ENCODE measurements around the gene FGF4.

Gene FGF4

GRCh38 chr11:69778373-69778772 lies 3.2 kb upstream of the FGF4 start:
- no peak overlapping the region for H3K4me3 ChIP-seq (IDR thresholded peaks at IDR 0.05; ENCODE audit: insufficient read depth, low read depth, low read length)
- TF ChIP-seq, protein P1, sequence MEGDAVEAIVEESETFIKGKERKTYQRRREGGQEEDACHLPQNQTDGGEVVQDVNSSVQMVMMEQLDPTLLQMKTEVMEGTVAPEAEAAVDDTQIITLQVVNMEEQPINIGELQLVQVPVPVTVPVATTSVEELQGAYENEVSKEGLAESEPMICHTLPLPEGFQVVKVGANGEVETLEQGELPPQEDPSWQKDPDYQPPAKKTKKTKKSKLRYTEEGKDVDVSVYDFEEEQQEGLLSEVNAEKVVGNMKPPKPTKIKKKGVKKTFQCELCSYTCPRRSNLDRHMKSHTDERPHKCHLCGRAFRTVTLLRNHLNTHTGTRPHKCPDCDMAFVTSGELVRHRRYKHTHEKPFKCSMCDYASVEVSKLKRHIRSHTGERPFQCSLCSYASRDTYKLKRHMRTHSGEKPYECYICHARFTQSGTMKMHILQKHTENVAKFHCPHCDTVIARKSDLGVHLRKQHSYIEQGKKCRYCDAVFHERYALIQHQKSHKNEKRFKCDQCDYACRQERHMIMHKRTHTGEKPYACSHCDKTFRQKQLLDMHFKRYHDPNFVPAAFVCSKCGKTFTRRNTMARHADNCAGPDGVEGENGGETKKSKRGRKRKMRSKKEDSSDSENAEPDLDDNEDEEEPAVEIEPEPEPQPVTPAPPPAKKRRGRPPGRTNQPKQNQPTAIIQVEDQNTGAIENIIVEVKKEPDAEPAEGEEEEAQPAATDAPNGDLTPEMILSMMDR (conservative IDR thresholded peaks at IDR 0.05; ENCODE audit: low read depth, low read length) = no peak
- H4K20me1 ChIP-seq (ENCODE audit: insufficient read depth) = no peaks in the 10 kb centered on the region
- no peak overlapping the region for H3K9ac ChIP-seq
- peaks cover 6% of the 10 kb centered on the region; the same call in 1 of the 2 replicates for H3K27me3 ChIP-seq (ENCODE audit: insufficient read depth, low read depth)
- no peaks in the 10 kb centered on the region for H3K36me3 ChIP-seq (ENCODE audit: insufficient read depth)
- no peak overlapping the region for H3K27ac ChIP-seq
- no peaks in the 10 kb centered on the region for H3K4me1 ChIP-seq (ENCODE audit: low read depth, poor library complexity, severe bottlenecking)
- H3K79me2 ChIP-seq (ENCODE audit: insufficient read depth, low read depth) = no peaks in the 10 kb centered on the region
- H3K4me2 ChIP-seq = no peak overlapping the region
- no peak overlapping the region for H2AFZ ChIP-seq (ENCODE audit: low read depth)

DNA sequence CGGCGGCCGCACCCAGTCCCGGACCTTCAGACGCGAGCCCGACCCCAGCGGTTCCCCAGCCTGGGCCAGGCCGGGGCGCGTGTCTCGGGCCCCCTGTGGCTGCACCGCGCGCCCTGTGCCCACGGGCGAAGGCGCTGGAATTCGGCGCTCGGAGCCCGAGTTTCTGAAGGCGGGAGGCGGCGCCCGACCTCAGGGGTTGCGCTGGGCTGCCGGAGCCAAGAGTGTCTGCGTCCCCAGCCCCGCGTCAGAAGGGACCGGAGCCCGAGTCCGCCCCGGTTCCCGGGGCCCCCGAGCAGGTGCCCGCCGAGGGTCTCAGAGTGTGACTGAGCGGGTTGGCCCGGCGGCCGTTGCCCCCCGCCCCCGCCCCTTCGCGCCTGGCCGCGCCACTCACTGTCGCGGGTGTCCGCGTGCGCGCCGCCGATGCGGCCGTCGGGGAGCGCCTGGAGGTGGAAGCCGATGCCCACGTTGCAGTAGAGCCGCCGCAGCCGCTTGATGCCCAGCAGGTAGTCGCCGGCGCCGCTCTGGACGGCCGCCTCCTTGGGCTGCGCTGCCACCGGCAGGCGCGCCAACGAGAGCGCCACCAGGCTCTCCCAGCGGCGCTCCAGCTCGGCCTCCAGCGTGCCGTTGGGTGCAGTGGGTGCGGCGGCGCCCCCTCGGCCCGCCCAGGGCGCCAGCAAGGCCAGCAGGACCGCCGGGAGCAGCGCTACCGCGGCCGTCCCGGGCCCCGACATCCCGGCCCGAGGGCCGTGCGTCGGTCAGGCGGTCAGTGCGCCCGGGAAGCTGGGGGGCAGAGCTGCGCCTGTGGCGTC lies 583 bp downstream of the FGF4 start:
- Histone ChIP-seq H3K79me2 (ENCODE audit: insufficient read depth, low read depth) (no peaks in the 10 kb centered on the region), H4K20me1 (ENCODE audit: insufficient read depth) (no peaks in the 10 kb centered on the region), H3K4me1 (ENCODE audit: low read depth, poor library complexity, severe bottlenecking) (no peaks in the 10 kb centered on the region), H3K36me3 (ENCODE audit: insufficient read depth) (no peaks in the 10 kb centered on the region), H3K4me3 (IDR thresholded peaks at IDR 0.05; ENCODE audit: insufficient read depth, low read depth, low read length) (no peak overlapping the region), H3K27me3 (ENCODE audit: insufficient read depth, low read depth) (peaks cover 11% of the 10 kb centered on the region; the same call in 1 of the 2 replicates), H3K9ac (no peak overlapping the region), H2AFZ (ENCODE audit: low read depth) (no peak overlapping the region), H3K4me2 (no peak overlapping the region), H3K27ac (no peak overlapping the region)
- TF ChIP-seq, protein P1 (conservative IDR thresholded peaks at IDR 0.05; ENCODE audit: low read depth, low read length) = no peak

GRCh38 chr11:69773626-69774353 lies 1.4 kb downstream of the FGF4 start:
- no peaks in the 10 kb centered on the region for H3K79me2 ChIP-seq (ENCODE audit: insufficient read depth, low read depth)
- no peak overlapping the region for H3K4me3 ChIP-seq (IDR thresholded peaks at IDR 0.05; ENCODE audit: insufficient read depth, low read depth, low read length)
- H4K20me1 ChIP-seq (ENCODE audit: insufficient read depth) = no peaks in the 10 kb centered on the region
- H3K4me2 ChIP-seq = no peak overlapping the region
- H3K27ac ChIP-seq = no peak overlapping the region
- H2AFZ ChIP-seq (ENCODE audit: low read depth) = no peak overlapping the region
- TF ChIP-seq, protein P1 (conservative IDR thresholded peaks at IDR 0.05; ENCODE audit: low read depth, low read length) = no peak
- no peaks in the 10 kb centered on the region for H3K4me1 ChIP-seq (ENCODE audit: low read depth, poor library complexity, severe bottlenecking)
- no peak overlapping the region for H3K9ac ChIP-seq
- peaks cover 7% of the 10 kb centered on the region; the same call in 1 of the 2 replicates for H3K27me3 ChIP-seq (ENCODE audit: insufficient read depth, low read depth)
- no peaks in the 10 kb centered on the region for H3K36me3 ChIP-seq (ENCODE audit: insufficient read depth)

DNA sequence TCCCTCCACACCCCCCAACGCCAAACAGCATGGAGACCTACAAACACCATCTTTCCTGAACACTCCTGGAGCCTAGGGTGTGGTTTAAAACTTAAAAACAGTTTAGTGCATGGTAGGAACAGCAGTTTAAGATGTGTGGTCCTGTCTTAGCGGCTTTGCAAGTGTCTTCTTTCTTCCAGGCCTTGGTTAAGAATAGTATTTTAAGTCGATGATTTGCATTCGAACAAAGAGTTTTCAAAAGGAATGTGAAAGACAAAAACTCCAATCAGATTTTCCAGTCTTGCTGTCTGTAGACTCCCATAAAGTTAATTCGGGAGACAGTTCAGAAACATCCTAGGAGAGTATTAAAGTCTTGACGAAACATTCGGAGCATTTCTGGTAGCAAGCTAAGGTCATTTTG lies 3.7 kb downstream of the FGF4 start:
- no peak overlapping the region for H3K27ac ChIP-seq

More for the DNA sequence above, 3.7 kb downstream of the FGF4 start:
- TF ChIP-seq, protein P1 (conservative IDR thresholded peaks at IDR 0.05; ENCODE audit: low read depth, low read length) = no peak
- no peak overlapping the region for H3K4me3 ChIP-seq (IDR thresholded peaks at IDR 0.05; ENCODE audit: insufficient read depth, low read depth, low read length)
- H3K4me2 ChIP-seq = no peak overlapping the region
- no peak overlapping the region for H3K9ac ChIP-seq
- no peaks in the 10 kb centered on the region for H3K36me3 ChIP-seq (ENCODE audit: insufficient read depth)
- no peak overlapping the region for H2AFZ ChIP-seq (ENCODE audit: low read depth)
- H3K4me1 ChIP-seq (ENCODE audit: low read depth, poor library complexity, severe bottlenecking) = no peaks in the 10 kb centered on the region
- H3K27me3 ChIP-seq (ENCODE audit: insufficient read depth, low read depth) = peaks cover 5% of the 10 kb centered on the region; the same call in 1 of the 2 replicates
- no peaks in the 10 kb centered on the region for H3K79me2 ChIP-seq (ENCODE audit: insufficient read depth, low read depth)
- no peaks in the 10 kb centered on the region for H4K20me1 ChIP-seq (ENCODE audit: insufficient read depth)

Data from KMS-11 (cell line).